CD4-positive, CD25-positive, alpha-beta regulatory T cell (primary cell): ENCODE results near the gene LSM4. TPM values are rescaled to one million over a fixed set of nuclear protein-coding genes. Genes with fewer than 3 reads are reported as not detected.

Experiments
- ATAC-seq, 2 donors: fragments of 150-1000 bp; cut with Tn5 transposase; one replicate each; pipeline ENCODE4 v1.10.0; 2021; ENCODE audit warnings: low read depth in 2 of 2, moderate number of reproducible peaks in 2 of 2, moderate library complexity in 1 of 2
- DNase-seq, 3 donors: peaks; one replicate each; pipeline versions ENCODE4 v3.0.0 to v3.0.0-alpha.2; 2012 to 2022; ENCODE audit warnings: mixed read lengths in 1 of 3
- H3K27ac ChIP-seq: one replicate; pipeline ENCODE4 v1.7.0; 2013; ENCODE audit warnings: mild to moderate bottlenecking, low read length; ENCODE audit not compliant: insufficient read depth, poor library complexity, severe bottlenecking
- H3K27me3 ChIP-seq: one replicate; pipeline ENCODE4 v1.7.0; 2013; ENCODE audit warnings: low read length; ENCODE audit not compliant: control insufficient read depth, insufficient read depth
- H3K36me3 ChIP-seq: one replicate; pipeline ENCODE4 v1.7.0; 2013; ENCODE audit warnings: mild to moderate bottlenecking, low read length, moderate library complexity; ENCODE audit not compliant: control insufficient read depth, insufficient read depth
- H3K4me1 ChIP-seq: 2 replicates; pipeline ENCODE4 v1.7.0; 2013; ENCODE audit warnings: mild to moderate bottlenecking, low read length; ENCODE audit not compliant: insufficient read depth, control insufficient read depth, poor library complexity, severe bottlenecking
- H3K4me3 ChIP-seq: one replicate; pipeline ENCODE4 v1.7.0; 2013; ENCODE audit warnings: low read depth, mild to moderate bottlenecking, low read length, moderate library complexity
- H3K9me3 ChIP-seq, 2 experiments: 1 replicate in 1 of 2; 2 replicates in 1 of 2; pipeline ENCODE4 v1.7.0; 2013; ENCODE audit warnings: low read length in 2 of 2, mild to moderate bottlenecking in 1 of 2, moderate library complexity in 1 of 2; ENCODE audit not compliant: control insufficient read depth in 2 of 2
- H3K27ac Mint-ChIP-seq, 3 donors: one replicate each; pipeline ENCODE4 v1.8.0; 2020 to 2022; ENCODE audit warnings: mild to moderate bottlenecking in 3 of 3, mixed read lengths in 3 of 3, moderate library complexity in 2 of 3
- H3K27me3 Mint-ChIP-seq: one replicate; pipeline ENCODE4 v1.8.0; 2022; ENCODE audit warnings: mild to moderate bottlenecking, mixed read lengths
- H3K36me3 Mint-ChIP-seq: one replicate; pipeline ENCODE4 v1.8.0; 2020; ENCODE audit warnings: mixed read lengths
- H3K4me1 Mint-ChIP-seq, 4 donors: one replicate each; pipeline ENCODE4 v1.8.0; 2020 to 2022; ENCODE audit warnings: mixed read lengths in 4 of 4, mild to moderate bottlenecking in 1 of 4
- H3K4me3 Mint-ChIP-seq, 4 donors: one replicate each; pipeline ENCODE4 v1.8.0; 2020 to 2022; ENCODE audit warnings: mild to moderate bottlenecking in 4 of 4, mixed read lengths in 4 of 4, moderate library complexity in 3 of 4
- H3K9me3 Mint-ChIP-seq, 7 donors: one replicate each; pipeline ENCODE4 v1.8.0; 2020 to 2022; ENCODE audit warnings: mixed read lengths in 7 of 7, mild to moderate bottlenecking in 3 of 7, moderate library complexity in 2 of 7
- polyA plus RNA-seq, 4 donors: library from polyadenylated mRNA; unstranded; fragments of 300-500 nt; fragmentation: Illumina TruSeq; gene quantifications; one replicate each; pipeline ENCODE4 v1.2.3, GENCODE V29; 2021
- total RNA-seq: library from RNA; stranded (reverse); gene quantifications from one replicate; pipeline ENCODE4 v1.2.3, GENCODE V29; 2022

Gene LSM4
- total and polyA plus RNA-seq, 5 donors from 2014 or later: 45.6 to 118 (median 116) TPM

DNA sequence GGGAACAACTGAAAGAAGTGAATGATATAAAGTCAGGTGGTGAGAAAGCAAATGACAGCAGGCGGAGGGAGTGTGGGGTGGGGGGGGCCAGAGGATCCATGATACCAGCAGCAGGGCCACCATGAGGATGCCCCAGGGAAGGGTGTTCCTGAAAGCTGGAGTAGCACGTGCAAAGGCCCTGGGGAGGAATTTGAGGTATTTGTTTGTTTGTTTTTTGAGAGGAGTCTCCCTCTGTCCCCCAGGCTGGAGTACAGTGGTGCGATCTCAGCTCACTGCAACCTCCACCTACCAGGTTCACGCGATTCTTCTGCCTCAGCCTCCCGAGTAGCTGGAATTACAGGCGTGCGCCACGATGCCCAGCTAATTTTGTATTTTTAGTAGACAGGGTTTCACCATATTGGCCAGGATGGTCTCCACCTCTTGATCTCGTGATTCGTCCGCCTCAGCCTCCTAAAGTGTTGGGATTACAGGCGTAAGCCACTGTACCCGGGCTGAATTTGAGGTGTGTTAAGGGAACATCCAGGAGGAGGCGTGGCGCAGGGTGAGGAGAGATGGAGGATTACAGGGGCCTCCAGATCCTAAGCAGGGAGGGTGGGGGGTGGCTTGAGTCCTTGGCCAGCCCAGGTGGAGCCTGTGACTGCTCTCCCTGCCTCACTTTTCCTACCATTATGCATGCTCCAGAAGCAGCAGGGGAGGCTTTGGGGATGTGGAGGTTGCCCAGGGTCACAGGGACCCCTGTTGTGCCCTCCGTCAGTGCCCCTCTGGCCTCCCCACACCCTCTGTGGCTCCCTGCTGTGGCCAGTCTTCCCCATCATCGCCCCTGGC, 29.0 kb downstream of the LSM4 start:
- H3K27ac Mint-ChIP-seq: peak overlapping the region; percentile 91 to 100 (median 99)
- H3K4me1 Mint-ChIP-seq: peaks cover 15 to 56% (median 28%) of the 10 kb centered on the region in 4 donors
- no peaks in the 10 kb centered on the region for H3K9me3 ChIP-seq
- H3K4me3 ChIP-seq: peak overlapping the region; percentile 64
- H3K4me3 Mint-ChIP-seq: peak overlapping the region; percentile 91 to 97 (median 93)
- no peaks in the 10 kb centered on the region for H3K9me3 Mint-ChIP-seq
- peak overlapping the region; percentile 99 for H3K27ac ChIP-seq
- H3K27me3 ChIP-seq: no peaks in the 10 kb centered on the region
- no peak for DNase-seq
- peaks cover 57% of the 10 kb centered on the region for H3K4me1 ChIP-seq
- no peak for ATAC-seq
- H3K36me3 Mint-ChIP-seq: no peaks in the 10 kb centered on the region
- peaks cover 5% of the 10 kb centered on the region for H3K27me3 Mint-ChIP-seq
- no peaks in the 10 kb centered on the region for H3K36me3 ChIP-seq

DNA sequence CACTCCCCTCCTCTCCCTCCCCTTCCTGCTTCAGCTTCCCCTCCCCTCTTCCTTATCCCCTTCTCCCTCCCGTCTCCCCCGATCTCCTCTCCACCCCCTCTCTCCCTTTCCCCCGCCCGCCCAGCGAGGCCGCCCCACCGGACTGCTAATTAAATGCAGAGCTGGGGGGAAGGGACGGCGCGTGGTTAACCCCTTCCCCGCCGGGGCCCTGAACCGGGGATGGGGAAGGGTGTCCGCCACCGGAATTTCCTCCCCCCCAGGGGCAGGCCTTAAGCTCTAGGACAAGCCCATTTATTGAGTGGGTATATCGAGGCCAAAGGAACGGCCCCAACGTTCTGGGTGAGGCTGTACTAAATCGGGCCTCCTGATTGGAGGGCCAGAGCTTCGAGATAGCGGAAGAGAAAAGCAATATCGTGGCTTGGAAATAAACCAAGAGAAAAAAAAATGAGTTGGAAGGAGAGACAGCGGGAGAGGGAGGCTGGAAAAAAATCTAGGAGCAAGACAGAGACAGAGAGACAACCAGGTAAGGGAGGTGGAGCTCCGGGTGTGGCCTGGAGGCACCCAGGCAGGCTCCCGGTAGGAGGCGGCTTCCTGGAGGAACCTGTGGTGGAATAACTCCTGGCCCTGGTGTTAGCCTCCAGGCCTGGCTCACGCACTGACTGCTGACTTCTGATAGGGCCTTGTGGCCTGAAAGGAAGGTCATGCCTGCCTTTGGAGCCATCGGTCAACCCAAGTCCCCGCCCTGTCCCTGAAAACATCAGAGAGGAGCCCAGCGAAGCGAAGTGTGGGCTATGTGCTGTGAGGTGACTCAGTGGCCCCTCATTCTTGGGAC, 29.9 kb downstream of the LSM4 start:
- Mint-ChIP-seq H3K36me3 (no peaks in the 10 kb centered on the region), H3K27me3 (peaks cover 5% of the 10 kb centered on the region), H3K4me3 (peak overlapping the region; percentile 91 to 94 (median 93)), H3K9me3 (no peaks in the 10 kb centered on the region), H3K27ac (peak overlapping the region; percentile 50 to 100 (median 99)), H3K4me1 (peaks cover 15 to 62% (median 28%) of the 10 kb centered on the region in 4 donors)
- Histone ChIP-seq H3K27me3 (no peaks in the 10 kb centered on the region), H3K4me3 (peak overlapping the region; percentile 65), H3K27ac (peak overlapping the region; percentile 99), H3K9me3 (no peaks in the 10 kb centered on the region), H3K4me1 (peaks cover 57% of the 10 kb centered on the region), H3K36me3 (no peaks in the 10 kb centered on the region)
- DNase-seq (peak; percentile 17 to 67 (median 25)), ATAC-seq (no peak)

DNA sequence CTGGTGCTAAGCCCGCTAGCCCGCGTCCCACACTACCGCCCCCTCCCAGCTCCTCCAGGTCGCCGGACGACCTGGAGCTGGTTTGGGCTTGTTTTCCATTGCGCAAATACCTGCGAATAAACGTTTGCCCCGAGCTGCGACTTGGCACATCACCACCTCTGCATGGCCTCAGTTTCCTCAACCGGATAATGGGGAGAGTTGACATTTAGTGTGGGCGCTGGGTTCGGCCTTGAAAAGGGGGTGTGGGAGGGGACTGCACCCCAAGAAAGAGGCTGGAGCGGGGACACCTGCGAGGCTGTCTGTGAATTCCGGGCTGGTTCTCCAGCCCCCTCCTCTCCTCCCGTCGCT, 30.4 kb downstream of the LSM4 start:
- H3K27ac Mint-ChIP-seq: peak overlapping the region; percentile 77 to 100 (median 99)
- Histone ChIP-seq H3K4me1 (peaks cover 57% of the 10 kb centered on the region), H3K27me3 (no peaks in the 10 kb centered on the region), H3K27ac (peak overlapping the region; percentile 99), H3K36me3 (no peaks in the 10 kb centered on the region), H3K4me3 (peak overlapping the region; percentile 65), H3K9me3 (no peaks in the 10 kb centered on the region)
- no peaks in the 10 kb centered on the region for H3K9me3 Mint-ChIP-seq
- DNase-seq (peak in 1 of 3 donors; percentile 42), ATAC-seq (no peak)
- peaks cover 15 to 62% (median 28%) of the 10 kb centered on the region in 4 donors for H3K4me1 Mint-ChIP-seq
- peak overlapping the region; percentile 91 to 94 (median 93) for H3K4me3 Mint-ChIP-seq
- peaks cover 5% of the 10 kb centered on the region for H3K27me3 Mint-ChIP-seq
- no peaks in the 10 kb centered on the region for H3K36me3 Mint-ChIP-seq

GRCh38 chr19:18291590-18292461, 31.1 kb downstream of the LSM4 start:
- H3K9me3 Mint-ChIP-seq: no peaks in the 10 kb centered on the region
- no peaks in the 10 kb centered on the region for H3K36me3 Mint-ChIP-seq
- peak overlapping the region; percentile 91 to 94 (median 93) for H3K4me3 Mint-ChIP-seq
- H3K27ac Mint-ChIP-seq: peak overlapping the region; percentile 97 to 100 (median 99)
- ATAC-seq (peak in 1 of 2 donors; percentile 26), DNase-seq (peak; percentile 63 to 83 (median 72))
- H3K27ac ChIP-seq: peak overlapping the region; percentile 99
- peaks cover 15 to 61% (median 28%) of the 10 kb centered on the region in 4 donors for H3K4me1 Mint-ChIP-seq
- no peaks in the 10 kb centered on the region for H3K9me3 ChIP-seq
- H3K4me1 ChIP-seq: peaks cover 57% of the 10 kb centered on the region
- no peaks in the 10 kb centered on the region for H3K36me3 ChIP-seq
- peak overlapping the region; percentile 65 for H3K4me3 ChIP-seq
- peaks cover 5% of the 10 kb centered on the region for H3K27me3 Mint-ChIP-seq
- no peaks in the 10 kb centered on the region for H3K27me3 ChIP-seq

DNA sequence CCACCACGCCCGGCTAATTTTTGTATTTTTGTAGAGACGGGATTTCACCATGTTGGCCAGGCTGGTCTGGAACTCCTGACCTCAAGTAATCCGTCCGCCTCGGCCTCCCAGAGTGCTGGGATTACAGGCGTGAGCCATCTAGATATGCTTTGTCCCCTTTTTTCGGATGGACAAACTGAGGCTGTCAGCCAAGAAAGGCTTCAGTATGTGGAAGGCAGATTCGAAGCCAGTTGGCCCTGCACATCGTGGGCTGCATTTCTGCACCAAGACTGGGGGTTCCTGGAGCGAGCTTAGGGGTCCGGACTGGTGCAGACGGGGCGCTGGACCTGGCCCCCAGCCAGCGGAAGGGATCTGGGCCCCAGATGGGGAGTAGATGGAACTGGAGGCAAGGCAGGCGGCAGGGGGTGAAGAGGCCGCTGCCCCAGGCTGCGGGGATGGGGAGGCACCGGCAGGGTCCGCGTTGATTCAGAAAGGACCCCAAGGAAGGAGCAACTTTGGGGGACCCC, 31.8 kb downstream of the LSM4 start:
- H3K4me1 ChIP-seq: peaks cover 57% of the 10 kb centered on the region
- peak overlapping the region; percentile 99 for H3K27ac ChIP-seq
- H3K9me3 ChIP-seq: no peaks in the 10 kb centered on the region
- H3K27me3 ChIP-seq: no peaks in the 10 kb centered on the region
- ATAC-seq: no peak
- DNase-seq: peak in 2 of 3 donors; percentile 13 to 22
- peaks cover 0 to 2% (median 0%) of the 10 kb centered on the region in 7 donors for H3K9me3 Mint-ChIP-seq
- peaks cover 15 to 63% (median 32%) of the 10 kb centered on the region in 4 donors for H3K4me1 Mint-ChIP-seq
- H3K36me3 Mint-ChIP-seq: no peaks in the 10 kb centered on the region
- H3K27ac Mint-ChIP-seq: peak overlapping the region; percentile 97 to 100 (median 99)
- no peak overlapping the region for H3K4me3 ChIP-seq
- H3K36me3 ChIP-seq: no peaks in the 10 kb centered on the region
- peak overlapping the region; percentile 91 to 94 (median 93) for H3K4me3 Mint-ChIP-seq
- H3K27me3 Mint-ChIP-seq: peaks cover 5% of the 10 kb centered on the region

- peak overlapping the region; percentile 97 to 100 (median 99) for H3K27ac Mint-ChIP-seq
- peaks cover 15 to 68% (median 36%) of the 10 kb centered on the region in 4 donors for H3K4me1 Mint-ChIP-seq
- H3K9me3 Mint-ChIP-seq: peaks cover 0 to 2% (median 0%) of the 10 kb centered on the region in 7 donors
- H3K36me3 Mint-ChIP-seq: no peaks in the 10 kb centered on the region
- H3K4me1 ChIP-seq: peaks cover 60% of the 10 kb centered on the region
- peak; percentile 66 to 68 for ATAC-seq
- DNase-seq: peak; percentile 67 to 98 (median 72)
- H3K9me3 ChIP-seq: no peaks in the 10 kb centered on the region
- peak overlapping the region; percentile 99 for H3K27ac ChIP-seq
- no peak overlapping the region for H3K4me3 ChIP-seq
- H3K27me3 ChIP-seq: no peaks in the 10 kb centered on the region
- no peaks in the 10 kb centered on the region for H3K36me3 ChIP-seq
- H3K27me3 Mint-ChIP-seq: peaks cover 5% of the 10 kb centered on the region
- H3K4me3 Mint-ChIP-seq: peak overlapping the region; percentile 79 to 93 (median 92)
Observed at GRCh38 chr19:18290302-18291018, 32.4 kb downstream of the LSM4 start.
